GM21447 (cell line): ENCODE results near the gene LAMTOR3.
"Not testable (repeated sequence)": the region's sequence is repeated elsewhere in the genome, so short reads cannot be mapped to it uniquely, and the experiment has no call there.

ENCODE experiments used
- ATAC-seq: cut with Tn5 transposase; IDR thresholded peaks from one replicate; pipeline ENCODE4 v1.9.1; 2021; ENCODE audit not compliant: unreplicated experiment

Gene LAMTOR3

GRCh38 chr4:99832758-99833157 is 61.5 kb downstream of the LAMTOR3 start:
- ATAC-seq, result no peak

DNA sequence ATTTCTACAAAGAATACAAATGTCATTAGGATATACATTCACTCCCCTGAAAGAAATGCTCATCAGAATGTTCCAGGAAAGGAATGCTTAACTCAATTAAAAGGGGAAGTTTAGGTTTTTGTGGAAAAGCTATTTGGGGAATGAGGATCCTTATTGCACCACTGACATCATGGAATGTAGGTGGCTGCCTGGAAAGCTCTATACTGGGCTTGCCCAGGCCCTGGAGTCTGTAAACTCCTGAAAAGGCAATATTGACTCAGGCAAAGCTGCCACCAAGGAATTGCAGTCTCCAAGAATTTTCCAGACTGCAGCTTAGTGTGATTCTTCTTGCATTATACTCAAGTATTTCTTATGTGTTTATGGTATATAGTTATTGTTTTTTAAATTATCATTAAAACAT is 61.9 kb downstream of the LAMTOR3 start:
- ATAC-seq, result no peak

DNA sequence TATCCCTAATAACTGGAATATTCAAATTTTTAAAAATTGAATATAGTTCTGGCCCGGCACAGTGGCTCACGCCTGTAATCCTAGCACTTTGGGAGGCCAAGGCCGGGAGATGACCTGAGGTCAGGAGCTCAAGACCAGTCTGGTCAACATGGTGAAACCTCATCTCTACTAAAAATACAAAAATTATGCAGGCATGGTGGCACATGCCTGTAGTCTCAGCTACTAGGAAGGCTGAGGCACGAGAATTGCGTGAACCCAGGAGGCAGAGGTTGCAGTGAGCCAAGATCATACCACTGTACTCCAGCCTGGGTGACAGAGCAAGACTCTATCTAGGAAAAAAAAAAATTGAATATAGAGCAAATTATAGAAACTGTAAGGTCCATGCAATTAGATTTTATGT is 64.2 kb downstream of the LAMTOR3 start:
- ATAC-seq, result not testable (repeated sequence)

DNA sequence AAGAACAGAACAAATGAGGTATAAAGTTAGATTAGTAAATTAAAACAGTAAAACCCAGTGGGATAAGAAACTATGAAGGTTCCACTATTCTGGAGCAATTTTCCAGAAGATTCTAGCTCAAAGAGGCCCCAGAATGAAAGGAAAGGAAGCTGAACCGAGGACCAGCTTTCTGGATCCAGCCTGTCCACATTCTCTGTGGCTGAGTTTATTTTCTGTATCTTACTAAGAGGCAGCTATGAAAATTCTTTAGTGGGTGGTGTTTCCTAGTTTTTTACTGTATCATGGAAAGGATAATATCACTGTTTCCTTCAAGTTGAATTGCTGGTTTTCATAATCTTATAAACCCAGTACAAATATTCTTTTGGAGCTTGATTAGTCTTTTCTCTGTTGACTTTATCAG is 65.8 kb downstream of the LAMTOR3 start:
- no peak for ATAC-seq
